DMS53 treated with DMSO at 0.1 percent for 48 hours (cell line): ENCODE measurements around the gene SDK2.

Source experiments
- DNase-seq: peaks from one replicate; lab custom pipeline; 2025; ENCODE audit not compliant: unreplicated experiment; lab: John Stamatoyannopoulos, UW

SDK2 gene

DNA sequence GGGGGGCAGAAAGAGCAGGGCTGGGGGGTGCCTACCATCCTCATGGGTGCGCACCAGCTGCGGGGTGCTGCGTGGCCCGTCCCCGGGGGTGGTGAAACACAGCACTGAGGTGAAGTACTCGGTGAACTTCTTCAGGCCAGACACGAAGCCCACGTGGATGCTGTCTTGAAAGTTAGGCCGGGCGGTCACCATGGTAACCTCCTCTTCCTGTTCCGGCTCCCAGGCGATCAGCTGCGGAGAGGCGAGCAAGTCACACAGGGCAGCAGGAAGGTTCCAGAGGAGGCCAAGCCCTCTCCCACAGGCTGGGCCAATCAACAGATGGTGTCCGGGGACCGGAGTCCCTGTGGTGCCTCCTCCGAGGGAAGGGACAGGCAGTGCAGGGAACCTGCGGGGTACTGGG lies 242.3 kb downstream of the SDK2 start:
- peak; percentile 77 for DNase-seq

DNA sequence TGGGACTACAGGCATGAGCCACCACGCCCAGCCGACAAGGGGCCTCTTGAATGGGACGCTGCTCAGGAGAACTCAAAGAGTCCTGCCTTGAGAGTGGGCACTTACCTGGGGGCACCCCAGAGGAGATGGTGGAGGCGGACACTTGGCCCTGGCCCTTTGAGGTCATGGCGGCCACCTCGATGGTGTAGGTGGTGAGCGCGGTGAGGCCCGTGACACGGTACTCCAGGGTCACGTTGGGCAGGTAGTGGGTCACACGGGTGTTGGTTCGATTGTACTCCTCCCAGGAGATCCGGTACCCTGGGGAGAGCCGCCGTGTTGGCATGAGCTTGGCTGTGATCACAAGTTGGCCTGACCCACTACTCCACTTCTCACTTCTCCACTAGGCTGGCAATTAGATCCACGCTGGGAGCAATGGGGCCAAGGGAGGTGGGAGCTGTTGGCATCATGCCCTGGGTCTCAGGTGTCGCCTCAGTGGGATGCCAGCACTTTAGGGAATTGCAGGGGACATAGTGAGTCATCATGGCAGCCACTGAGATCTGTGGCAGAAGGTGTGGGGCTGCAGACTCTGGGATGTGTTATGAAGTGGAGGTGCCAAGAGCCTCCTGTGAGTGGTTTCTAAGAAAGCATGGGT lies 243.2 kb downstream of the SDK2 start:
- no peak for DNase-seq

DNA sequence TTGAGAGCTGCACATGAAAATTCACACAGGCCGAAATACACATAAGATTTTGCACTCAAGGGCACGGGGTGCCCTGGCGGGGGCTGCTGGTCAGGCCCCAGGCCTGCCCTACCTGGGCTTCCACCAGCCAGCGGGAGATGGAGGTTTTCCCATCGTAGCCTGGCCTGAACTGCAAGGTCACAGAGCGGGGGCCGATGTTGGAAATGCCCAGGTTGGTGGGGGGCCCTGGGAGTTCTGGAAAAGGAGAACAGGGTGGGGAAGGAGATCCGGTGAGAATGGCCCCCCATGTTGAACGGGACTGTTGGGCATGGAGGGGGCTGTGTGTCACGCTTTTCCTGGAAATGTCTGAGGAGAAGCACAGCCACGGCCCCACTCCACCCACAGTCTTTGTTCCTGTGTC lies 245.2 kb downstream of the SDK2 start:
- no peak for DNase-seq

DNA sequence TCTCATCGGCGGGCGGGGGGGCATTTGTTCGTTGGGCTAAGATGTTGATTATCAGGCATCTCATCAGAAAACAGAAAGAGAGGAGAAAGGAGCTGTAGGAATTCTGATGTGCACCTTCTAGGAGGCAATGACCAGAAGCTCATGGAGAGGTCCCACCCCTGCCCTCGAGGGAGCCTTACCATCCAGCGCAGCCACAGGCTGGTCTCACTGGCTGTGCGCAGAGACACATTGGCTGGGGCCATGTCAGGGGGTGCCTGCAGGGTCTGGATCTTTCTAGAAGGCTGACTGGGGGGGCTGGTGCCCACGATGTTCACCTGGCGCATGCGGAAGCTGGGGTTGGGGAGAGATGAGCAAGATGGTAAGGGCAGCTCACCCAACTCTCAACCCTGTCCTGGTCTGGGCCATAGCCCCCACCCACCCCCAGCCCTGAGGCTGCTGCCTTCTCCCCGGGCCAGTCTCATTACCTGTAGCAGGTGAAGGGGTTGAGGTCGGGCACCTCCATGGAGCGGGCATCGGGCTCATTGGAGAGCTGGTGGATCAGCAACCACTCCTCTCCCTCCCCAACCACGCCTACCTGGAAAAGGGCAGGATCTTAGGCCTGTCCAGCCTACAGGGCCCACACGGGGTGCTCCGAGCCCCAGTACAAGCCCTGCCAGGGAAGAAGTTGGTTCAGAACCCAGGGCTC lies 246.2 kb downstream of the SDK2 start:
- DNase-seq = no peak

DNA sequence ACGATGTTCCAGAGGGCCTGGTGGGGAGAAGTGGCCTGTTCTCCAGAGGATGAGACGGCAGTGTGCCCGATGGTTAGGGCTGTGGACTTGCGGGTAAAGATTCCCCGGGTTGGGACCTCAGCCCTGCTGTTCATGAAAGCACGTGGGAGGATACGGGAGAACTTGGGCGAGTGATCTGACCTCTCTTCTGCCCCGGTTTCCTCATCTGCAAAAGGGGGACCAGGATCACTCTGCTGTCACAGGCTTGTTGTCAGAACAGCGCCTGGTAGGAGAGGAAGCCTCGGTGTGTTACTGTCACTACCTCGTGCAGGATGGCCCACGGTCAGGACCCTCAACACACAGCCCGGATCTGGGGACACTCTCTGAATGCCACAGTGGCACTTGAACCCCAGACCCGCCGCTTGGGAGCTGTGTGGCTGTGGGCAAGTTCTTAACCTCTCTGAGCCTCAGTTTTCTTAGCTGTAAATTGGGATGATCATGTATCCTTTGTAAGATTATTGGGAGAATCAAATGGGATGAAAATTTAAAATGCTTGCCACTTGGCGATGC lies 246.9 kb downstream of the SDK2 start:
- DNase-seq = no peak

DNA sequence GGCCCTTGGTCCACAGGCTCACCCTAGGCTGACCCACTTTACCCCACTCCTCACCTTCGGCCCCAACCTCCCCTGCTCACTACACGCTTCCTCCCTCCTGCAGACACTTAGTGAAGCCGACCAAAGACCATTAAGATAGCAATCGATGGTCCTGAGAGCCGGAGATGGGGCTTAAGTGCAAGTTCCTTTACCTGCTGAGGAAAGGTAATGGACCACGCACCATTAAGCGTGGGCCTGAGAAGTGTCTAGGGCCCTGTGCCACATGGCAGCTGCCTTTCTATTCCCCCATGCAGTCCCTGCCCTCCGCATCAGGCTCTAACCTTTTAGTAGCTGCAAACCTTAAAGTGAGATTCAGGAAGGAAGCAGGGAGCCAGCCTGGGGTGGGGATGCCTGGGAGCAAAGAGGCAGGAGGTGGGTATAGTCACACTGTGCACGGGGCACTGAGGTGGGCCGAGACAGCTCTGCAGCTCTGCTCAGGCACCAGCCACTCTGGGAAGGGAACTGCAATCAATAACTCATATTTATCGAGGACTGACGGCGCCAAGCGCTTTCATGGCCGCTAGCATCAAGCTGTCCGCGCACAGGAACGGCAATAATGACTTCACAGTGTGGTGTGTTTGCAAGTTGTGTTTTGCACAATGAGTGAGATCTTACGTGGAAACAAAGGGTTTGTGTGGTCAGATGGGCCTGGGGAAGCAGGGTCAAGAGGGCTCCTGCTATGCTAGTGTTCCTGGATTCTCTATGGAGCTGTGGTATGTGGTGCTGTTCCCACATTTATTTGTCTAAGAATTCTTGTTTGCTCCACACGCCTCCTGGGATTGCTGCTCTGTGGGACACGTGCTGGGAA lies 247.6 kb downstream of the SDK2 start:
- DNase-seq = no peak

DNA sequence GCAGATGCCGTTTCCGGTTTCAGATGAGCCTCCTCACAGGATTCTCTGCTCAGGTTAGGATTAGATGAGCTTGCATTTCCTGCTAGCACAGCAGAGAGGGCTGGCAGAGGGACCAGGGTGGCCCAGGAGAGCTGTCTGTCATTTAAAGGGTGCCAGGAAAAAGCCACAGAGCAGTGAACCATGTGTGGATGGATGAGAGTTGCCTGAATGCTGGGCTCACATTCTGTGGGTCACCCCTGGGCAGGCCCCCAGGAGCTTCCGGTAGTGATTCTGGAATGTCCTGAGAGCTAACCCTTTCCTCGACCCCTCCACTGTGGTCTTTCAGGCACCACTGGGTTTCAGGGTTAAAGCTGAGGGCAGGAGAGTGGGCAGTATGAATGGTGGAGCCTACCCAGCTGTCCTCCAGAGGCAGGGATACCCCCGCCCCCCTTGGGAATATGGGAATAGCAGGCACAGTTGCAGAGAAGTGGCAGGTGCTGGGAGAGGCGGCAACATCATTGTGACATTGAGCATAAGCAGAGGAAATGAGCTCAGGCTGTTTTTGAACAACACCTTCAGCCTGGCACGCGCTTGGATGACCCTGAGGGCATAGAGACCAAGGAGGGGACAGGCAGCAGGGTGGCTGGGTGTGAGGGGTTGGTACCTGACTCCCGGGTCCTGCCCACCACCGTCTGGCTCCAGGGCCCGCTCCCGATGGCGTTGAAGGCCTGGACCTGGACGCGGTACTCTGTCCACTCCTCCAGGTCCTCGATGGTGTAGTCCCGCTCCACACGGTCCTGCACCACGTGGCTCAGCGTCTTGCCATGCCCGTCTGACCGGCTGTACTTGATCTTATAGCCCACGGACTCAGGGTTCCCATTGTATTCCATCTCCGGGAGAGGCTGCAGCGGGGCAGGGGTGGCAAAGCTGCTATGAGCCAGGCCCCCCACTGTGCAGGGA lies 249.5 kb downstream of the SDK2 start:
- DNase-seq = no peak

DNA sequence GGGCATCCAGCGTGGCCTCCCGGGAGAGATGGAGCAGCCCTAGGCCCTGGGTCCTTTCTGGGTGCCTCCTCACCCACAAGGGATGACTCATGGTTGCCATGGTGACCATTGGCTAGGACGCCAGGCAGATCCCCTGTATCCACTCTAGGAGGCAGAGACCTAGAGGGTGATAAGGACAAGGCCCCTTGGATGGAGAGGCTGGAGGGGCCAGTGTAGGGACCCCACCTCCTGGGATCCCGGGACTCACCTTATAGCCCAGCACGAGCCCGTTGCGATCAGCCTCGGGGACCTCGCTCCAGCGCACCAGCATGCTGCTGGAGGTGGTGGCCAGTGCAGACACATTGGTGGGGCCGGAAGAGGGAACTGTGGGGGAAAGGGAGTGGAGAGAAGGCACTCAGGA lies 250.3 kb downstream of the SDK2 start:
- DNase-seq = no peak

DNA sequence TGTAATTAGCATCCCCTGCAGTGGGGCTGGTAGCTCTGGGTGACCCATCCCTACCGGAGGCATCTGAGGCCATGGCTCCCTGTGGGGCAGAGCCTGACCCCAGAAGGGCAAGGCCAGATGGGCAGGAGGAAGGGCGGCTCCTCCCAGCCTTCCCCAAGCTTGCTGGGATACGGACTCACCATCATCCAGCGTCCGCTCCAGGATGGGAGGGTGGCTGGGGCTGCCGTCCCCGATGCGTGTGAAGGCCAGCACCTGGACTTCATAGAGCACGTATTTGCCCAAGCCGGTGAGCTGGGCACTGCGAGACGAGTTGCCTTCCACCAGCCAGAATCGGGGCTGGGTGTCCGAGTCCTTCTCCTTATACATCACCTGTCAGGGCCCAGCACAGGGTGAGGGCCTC lies 250.9 kb downstream of the SDK2 start:
- no peak for DNase-seq

DNA sequence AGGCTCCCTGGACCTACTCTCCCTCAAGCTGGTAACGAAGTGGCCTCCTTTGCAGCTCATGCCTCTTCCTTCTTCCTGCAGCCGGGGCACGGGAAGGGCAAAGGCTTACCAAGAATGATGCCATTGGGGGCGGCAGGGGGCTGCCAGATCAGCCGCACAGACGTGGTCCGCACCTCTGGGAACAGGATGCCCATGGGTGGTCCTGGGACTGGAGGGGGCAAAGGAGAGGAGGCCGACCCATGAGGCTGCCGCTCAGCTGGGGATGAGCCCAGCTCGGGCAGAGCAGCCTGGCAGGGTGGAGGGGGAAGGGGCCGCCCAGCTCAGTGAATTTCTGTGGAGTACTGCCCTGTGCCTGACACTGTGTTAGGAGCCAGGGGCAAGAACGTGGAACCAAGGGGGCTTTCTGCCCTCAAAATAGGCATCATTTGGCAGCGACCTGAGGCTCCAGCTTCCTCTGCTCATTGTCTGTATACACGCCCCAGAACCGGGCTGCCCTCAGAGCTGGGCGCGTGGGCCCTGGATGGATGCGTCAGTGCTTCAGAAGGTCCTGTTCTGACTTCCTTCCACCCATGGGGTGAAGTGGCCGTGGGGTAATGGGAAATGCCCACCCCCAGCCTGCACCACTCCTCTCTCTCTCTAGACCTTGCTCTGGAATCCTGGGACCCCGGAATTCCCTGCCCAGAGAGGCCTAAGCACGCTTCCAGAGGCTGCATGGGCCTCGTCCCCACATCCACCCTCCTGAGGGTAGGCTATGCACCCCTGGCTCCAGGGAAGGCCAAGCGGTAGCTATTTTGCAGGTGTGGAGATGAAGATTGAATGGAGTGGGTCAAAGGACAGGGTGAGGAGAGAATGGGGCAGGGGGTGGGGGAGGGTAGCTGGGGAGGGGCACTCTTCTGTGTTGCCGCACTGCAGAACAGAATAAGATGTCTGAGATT lies 252.6 kb downstream of the SDK2 start:
- no peak for DNase-seq

DNA sequence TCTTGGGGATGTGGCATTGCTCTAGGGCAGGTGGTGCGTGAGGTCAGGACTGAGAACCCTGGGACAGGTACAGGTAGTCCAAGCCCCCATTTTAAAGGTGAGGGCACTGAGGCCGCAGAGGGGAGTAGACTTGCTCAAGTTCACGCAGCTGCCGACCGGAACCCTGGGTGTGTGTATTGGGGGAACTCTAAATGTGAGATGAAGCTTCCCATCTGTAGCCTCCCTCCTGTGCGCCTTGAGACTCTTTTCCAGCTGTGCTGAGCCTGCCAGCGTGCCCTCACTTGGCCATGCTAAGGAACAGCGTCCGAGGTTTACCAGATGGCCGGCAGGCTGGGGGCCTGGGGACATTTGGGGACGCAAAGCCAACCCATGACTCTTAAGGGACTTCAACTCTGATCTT lies 253.4 kb downstream of the SDK2 start:
- DNase-seq = no peak

DNA sequence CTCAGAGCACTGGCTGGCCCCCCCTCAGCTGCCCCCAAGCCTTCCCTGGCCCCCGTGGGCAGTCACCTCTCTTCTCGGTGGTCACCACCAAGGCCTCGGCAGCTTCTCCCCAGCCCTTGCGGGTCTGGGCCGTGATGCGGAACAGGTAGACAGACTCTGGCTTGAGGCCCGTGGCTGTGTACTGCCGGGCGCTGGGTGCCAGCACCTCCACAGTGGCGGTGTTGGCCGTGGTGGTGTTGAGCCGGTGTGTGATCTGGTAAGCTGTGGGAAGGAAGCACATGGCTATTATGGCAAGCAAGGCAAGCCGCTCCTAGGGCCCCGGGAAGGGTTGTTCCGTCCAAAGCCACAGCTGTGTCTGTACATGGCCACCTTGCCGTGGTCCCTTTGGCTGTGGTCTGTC lies 254.0 kb downstream of the SDK2 start:
- DNase-seq = no peak

DNA sequence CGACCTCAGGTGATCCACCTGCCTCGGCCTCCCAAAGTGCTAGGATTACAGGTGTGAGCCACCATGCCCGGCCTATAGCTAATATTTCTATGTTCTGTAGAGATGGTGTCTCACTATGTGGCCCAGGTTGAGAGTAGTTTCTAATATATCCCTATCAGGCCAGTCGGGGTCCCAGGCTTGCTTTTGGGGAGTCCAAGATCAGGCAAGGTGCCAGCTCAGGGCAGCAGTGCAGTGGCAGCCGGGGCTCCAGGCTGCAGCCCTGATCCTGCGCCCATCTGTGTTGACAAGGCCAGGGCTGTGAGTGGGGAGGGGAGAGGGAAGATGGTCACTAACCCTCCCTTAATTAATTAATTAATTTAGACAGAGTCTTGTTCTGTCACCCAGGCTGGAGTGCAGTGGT lies 254.8 kb downstream of the SDK2 start:
- no peak for DNase-seq

DNA sequence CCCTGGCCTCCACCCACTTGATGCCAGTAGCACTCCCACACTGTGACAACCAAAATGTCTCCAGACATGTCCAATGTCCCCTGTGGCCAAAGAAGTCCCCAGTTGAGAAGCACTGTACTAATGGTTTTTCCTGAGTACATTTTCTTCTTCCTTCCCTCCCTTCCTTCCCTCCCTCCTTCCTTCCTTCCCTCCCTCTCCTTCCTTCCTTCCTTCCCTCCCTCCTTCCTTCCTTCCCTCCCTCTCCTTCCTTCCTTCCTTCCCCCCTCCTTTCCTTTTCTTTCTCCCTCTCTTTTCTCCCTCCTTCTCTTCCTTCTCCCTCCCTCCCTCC lies 255.7 kb downstream of the SDK2 start:
- DNase-seq = no peak

DNA sequence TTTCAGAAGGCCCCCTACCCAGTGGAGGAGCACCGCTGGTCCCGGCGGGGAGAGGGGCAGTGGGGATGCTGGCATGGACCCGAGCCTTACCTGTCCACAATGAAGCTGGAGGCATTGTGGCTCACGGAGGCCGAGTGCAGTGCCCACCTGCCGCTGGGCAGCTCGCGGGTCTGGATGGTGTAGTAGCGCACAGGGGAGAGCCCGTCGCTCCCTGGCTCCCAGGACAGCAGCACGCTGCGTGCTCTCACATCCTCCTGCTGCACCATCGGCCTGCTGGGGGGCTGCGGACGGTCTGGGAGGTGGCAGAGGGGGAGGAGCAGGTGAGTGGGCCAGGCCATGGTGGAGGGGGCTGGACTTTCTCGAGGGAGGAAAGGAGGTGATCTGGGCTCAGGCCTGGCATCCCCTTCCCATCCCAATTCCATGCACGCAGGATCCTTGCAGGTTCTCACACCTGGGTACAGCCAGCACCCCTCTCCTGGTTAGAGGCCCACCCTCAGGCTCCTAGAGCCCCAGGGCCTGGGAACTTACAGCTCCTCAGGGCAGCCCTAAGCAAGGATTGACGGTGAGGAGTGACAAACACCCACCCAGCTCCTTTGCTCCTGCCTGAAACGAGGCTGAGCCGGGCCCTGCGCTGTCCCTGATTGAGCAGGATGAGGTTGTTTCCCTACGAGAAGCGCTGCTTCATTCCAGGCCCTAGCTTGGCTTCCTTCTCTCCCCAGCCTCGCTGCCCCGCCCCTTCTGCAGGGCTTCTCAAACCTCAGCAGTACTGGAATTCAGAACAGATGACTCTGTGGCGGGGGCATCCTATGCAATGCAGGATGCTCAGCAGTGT lies 256.3 kb downstream of the SDK2 start:
- no peak for DNase-seq

DNA sequence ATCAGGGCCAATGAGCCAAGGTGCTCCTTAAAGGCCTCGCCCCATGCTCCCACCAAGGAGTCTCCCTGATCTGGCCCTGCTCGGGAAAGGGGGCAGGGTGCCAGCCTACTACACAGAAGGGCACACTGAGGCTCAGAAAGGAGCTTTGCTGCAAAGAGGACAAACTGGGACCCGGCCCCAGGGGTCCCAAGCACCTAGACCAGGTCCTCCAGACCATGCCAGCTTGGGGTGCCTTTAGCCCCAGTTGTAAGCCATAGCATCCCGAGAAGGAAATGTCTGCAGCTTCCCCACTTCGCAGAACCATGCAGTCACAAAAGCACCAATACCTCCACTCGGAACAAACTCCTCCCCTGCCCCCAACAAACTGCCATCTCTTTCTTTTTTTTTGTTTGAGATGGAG lies 257.7 kb downstream of the SDK2 start:
- DNase-seq = no peak

DNA sequence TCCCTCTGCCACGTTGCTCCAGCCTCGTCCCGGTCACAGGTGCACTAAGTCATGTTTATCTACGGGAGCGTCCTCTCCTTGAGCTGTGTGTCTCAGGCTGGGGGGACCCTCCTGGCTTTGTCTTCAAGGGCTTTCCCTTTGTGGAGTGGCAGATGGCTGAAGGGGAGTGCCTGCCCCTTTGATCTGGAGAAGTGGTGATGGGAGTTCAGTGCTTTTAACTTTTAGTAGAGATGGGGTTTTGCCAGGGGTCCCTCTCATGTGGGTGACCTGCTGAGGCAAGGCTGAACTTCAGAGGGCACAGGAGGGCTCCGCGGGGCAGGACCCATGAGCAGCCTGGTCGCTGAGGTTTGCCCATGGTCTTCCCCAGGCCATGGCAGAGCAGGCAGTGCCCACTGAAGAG lies 259.3 kb downstream of the SDK2 start:
- no peak for DNase-seq

DNA sequence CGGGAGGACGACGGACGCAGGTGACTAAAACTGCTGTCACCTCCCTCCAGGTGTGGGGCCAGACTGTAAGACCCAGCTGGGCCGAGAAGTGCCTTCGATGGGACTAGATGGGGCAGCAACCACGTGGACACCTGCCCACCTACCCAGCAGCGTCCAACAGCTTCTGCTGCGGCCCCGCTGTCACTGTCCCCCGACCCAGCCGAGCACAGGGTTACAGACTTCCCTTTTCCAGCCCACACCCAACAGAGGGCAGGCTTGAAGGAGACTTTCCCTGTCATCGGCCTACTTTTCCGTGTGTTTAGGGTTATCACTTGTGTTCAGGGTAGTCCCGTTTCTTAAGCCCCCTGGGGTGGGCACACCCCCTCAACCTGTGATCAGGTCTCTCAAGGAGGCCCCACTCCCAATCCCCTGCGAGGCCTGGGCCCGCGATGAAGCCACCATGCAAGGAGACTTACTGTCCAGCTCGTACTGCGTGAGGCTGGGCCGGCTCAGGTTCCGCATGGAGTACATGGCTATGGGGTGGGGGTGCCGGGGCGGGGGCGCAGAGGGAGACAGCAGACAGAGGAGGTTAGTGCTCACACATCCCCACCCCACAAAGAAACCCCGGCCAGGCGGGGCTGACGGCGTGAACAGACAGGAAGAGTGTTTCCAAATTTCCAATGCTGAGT lies 263.7 kb downstream of the SDK2 start:
- DNase-seq = no peak
